HL-60/S4 treated with phorbol 12-myristate 13-acetate at 8.2 ng/mL for 4 days and 3 days (cell line): Measurements from ENCODE around the gene NECAB2.

Experiments used
- in situ Hi-C: fragments of 300-500 bp; cut with MboI; formaldehyde crosslinking; loops from 2 replicates; pipeline ENCODE4 v1.15.0; 2022; ENCODE audit warnings: low sequenced_read_pairs

The NECAB2 gene

DNA sequence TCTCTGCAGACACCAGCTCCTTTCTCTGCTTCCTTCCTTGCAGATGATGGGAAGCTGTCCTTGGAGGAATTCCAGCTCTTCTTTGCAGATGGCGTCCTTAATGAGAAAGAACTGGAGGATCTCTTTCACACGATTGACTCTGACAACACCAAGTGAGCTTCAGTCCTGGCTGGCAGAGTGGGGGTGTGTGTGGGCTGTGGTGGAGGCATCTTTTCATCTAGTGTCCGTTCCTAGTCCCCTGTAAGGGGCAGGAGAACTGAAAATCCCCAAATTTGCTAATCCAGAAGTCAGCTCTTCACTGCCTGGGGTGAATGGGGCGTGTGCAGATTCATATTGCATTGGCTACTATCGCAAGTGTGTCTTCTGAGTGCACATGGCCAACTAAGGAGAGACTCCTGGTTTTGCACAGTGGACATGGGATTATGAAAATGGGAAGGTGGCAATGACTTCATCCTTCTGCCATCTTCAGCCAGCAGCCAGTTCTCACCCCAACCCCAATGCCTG, 10.4 kb downstream of the NECAB2 start:
- in situ Hi-C loops: loop anchor here (10.0 kb wide), 1 partner anchor 86 kb away; no protein-coding TSS in a partner anchor

- in situ Hi-C loops: loop anchor here (10.0 kb wide), 1 partner anchor 85 kb away; no protein-coding TSS in a partner anchor
Observed at GRCh38 chr16:83979441-83979840, 11.4 kb downstream of the NECAB2 start.

DNA sequence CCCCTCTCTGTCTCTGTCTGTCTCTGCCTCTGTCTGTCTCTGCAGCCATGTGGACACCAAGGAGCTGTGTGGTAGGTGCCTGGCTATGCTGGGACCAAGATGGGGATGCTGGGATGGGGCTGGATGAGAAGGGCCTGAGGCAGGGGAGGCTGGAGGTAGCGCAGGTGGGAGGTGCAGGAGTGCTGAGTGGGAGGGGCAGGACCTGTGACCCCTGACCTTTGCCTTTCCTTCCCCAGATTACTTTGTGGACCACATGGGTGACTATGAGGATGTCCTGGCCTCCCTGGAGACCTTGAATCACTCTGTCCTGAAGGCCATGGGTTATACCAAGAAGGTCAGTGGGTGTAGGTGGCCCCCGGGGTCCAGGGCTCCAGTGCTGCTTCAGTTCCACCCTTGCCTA, 12.8 kb downstream of the NECAB2 start:
- in situ Hi-C loops: no loop called here

- in situ Hi-C loops: no loop called here
Observed at GRCh38 chr16:83981799-83982198, 13.8 kb downstream of the NECAB2 start.

- in situ Hi-C loops: no loop called here
Observed at GRCh38 chr16:83983491-83983890, 15.4 kb downstream of the NECAB2 start.

DNA sequence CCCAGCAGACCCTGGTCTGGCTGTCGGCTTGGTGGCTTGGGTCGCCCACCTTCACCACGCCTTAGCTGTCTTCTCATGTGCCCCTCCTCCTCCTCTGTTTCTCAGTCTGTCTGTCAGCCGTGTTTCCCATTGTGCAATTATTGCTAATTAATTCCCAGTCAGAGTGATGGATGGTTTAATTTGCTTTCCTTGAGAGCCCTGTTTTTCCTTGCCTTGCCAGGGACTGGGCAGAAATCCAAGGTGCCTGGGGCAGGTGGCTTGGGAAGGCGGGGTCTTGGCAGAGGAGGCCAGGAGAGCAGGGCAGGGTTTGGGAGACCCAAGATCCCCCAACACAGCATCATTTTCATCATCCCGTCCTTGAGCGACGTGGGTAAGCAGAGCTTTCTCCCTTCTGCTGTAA, 21.3 kb downstream of the NECAB2 start:
- in situ Hi-C loops: no loop called here

GRCh38 chr16:83990492-83990891, 22.4 kb downstream of the NECAB2 start:
- in situ Hi-C loops: no loop called here

GRCh38 chr16:83992624-83993023, 24.6 kb downstream of the NECAB2 start:
- in situ Hi-C loops: no loop called here

DNA sequence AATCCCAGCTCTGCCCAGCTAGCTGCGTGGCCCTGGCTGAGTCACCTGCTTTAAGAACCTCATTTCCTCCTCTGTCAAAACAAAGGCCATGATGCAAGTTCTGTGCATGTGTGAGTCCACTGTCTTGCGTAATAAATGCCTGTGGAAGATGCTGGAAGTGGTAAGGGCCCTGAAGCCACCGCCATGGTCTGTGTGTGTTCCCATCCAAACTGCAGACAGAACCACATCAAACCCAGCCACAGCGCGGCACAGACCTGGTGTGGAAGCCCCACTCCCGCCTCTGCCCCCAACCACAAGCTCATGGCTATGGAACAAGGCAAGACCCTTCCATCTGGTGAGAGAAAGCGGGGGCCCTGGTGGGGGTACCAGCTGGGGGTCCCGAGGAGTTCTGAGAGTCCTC, 26.0 kb downstream of the NECAB2 start:
- in situ Hi-C loops: no loop called here

- in situ Hi-C loops: no loop called here
Observed at GRCh38 chr16:83994703-83995102, 26.7 kb downstream of the NECAB2 start.

DNA sequence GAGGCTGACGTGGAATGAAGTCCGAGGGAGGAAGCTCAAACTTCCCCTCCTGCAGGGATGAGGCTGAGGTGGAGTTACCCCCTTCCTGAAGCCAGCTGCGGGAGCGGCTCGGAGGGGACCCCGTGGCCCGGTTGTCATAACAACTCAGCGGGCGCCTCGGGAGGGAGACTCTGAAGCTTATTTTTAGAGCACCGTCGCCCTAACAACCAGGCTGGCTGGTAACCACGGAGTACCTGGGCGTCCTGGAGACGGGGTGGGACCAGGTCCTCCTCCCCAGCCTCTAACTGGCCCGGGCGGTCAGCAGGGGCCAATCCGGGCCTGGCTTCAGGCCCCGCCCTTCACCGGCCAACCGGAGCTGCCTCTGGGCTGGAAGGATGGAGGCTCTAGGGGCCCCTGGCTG, 27.7 kb downstream of the NECAB2 start:
- in situ Hi-C loops: no loop called here

DNA sequence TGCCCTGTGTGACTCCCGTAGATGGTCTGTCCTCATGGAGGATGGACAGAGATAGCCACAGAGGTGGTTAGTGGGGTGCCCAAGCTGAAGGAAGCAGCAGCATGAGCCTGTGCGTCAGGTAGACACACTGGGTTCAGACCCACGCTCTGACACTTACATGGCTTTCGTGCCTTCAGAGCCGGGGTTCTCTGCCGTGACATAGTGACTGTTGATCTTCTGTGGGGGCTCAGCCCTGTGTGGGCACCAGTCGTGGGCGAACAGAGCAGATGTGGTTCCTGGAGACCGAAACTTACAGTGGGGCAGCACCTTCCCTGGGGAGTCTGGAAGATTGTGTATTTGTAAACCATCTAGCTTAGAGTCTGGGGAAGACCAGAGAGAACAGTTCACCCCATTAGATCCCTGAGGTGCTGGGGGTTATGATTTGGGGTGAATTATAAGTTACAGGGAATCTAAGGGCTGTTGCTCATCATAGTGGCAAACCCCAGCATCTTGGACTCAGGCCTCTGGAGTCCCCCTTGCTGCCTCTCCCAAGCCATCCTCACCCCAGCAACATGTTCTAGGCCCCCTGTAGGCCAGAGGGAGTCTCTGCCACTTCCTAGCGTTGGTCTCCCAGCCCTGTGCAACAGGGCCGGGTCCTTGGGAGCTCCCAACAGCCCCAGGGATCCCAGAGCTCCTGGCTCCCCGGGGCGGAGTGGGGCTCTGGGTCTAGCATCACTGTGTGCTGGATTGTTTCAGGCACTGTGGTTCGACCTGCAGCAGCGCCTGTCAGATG, 28.6 kb downstream of the NECAB2 start:
- in situ Hi-C loops: no loop called here

GRCh38 chr16:83998091-83998490, 30.0 kb downstream of the NECAB2 start:
- in situ Hi-C loops: no loop called here

DNA sequence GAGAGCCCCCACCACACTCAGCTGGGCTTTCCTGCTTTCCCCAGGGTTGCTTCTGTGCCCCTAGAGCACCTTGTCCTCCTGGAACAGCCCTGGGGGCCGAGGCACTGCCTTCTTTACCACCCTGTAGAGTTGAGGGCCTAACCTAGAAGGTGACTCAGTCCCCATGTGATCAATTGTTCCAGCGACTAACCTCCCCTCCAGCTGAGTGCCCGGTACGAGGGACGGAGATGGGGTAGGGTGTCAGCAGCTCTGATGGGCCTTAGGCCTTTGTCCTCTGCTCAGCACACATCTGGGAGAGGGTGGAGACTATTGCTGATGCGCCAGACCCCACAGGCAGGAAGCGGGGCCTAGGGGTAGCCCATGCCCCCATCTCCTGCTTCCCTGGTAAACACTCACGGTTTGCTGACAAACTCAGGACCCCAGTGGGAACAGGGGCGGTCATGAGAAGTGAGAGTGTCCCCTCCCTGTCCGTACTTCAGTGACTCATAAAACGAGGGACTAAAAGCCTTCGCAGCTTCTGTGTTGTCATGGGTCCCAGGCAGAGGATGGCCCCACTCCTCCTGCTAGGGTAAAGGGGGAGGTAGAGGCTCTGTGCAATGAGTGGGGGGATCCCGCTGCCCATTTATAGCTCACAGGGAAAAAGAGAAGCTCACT, 33.1 kb downstream of the NECAB2 start:
- in situ Hi-C loops: no loop called here

GRCh38 chr16:84001726-84002125, 33.7 kb downstream of the NECAB2 start:
- in situ Hi-C loops: no loop called here

DNA sequence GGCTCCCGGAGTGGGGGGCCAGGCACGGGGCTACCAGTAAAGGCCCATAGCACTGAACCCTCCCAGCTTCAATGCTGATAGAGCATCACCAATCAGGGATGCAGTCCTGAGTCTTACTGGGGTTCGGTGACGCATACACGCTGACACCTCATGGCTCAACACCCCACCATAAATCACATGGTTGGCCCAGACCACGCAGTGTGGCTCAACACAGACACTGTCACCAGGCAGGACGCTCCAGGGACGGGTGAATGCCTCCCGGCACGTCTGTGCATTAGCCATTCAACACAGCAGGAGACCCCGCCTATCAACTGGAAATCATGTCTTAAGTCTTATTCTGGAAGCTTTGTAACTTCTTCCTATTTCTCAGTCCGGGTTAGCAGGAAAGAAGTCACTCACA, 35.0 kb downstream of the NECAB2 start:
- in situ Hi-C loops: no loop called here

- in situ Hi-C loops: no loop called here
Observed at GRCh38 chr16:84004442-84004841, 36.4 kb downstream of the NECAB2 start.

DNA sequence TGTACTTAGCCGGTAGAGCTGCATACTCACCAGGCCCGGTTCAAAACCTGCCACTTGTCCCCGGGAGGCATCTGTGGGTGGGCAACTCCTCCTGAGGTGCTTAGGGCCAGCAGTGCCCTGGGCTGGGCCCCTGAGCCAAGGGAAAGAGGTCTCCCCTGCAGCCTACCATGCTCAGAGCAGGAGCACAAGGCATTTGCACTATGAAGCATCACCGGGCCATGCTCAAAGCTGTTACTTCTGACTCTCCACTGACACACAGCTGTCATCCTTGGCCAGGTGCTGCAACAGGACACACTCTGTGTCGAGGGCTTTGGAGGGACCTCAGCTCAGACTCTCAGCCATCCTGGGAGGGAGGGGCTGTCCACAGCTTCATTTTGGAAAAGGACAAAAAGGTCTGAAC, 37.3 kb downstream of the NECAB2 start:
- in situ Hi-C loops: no loop called here

- in situ Hi-C loops: no loop called here
Observed at GRCh38 chr16:84007520-84007919, 39.5 kb downstream of the NECAB2 start.

- in situ Hi-C loops: no loop called here
Observed at GRCh38 chr16:84007965-84008364, 39.9 kb downstream of the NECAB2 start.

DNA sequence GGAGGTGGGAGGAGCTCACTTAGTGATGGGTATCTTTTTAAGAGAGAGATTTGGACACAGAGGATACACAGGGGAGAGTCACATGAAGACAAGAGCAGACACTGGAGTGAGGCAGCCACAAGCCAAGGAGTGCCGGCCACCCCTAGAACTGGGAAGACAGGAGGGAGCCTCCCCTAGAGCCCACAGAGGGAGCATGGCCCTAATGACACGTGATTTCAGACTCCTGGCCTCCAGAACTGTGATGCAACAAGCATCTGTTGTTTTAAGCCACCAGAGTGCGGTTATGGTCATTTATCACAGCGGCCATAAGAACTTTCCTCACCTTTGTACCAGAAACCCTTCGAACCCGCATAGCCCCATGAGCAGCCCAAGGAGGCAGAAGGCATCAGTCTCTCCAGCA, 41.2 kb downstream of the NECAB2 start:
- in situ Hi-C loops: no loop called here
